Nephron (organoid): ENCODE results near the gene PIGZ.

Source experiments
- H3K27ac Mint-ChIP-seq, 3 experiments: 2 replicates each; pipeline ENCODE4 v1.8.0; 2020; ENCODE audit warnings: mixed read lengths in 3 of 3, mild to moderate bottlenecking in 2 of 3, moderate library complexity in 1 of 3
- H3K27me3 Mint-ChIP-seq: 2 replicates; pipeline ENCODE4 v1.8.0; 2021; ENCODE audit warnings: low read depth, mild to moderate bottlenecking, moderate library complexity, mixed read lengths
- H3K36me3 Mint-ChIP-seq: 2 replicates; pipeline ENCODE4 v1.8.0; 2020; ENCODE audit warnings: low read depth, mixed read lengths
- H3K4me1 Mint-ChIP-seq: 2 replicates; pipeline ENCODE4 v1.8.0; 2020; ENCODE audit warnings: mixed read lengths
- H3K4me3 Mint-ChIP-seq, 3 experiments: 2 replicates each; pipeline ENCODE4 v1.8.0; 2020; ENCODE audit warnings: mild to moderate bottlenecking in 3 of 3, mixed read lengths in 3 of 3, moderate library complexity in 2 of 3
- H3K9me3 Mint-ChIP-seq: 2 replicates; pipeline ENCODE4 v1.8.0; 2020; ENCODE audit warnings: mixed read lengths
- TF ChIP-seq, protein P1 (sequence below), 3 experiments: fragments of 200-600 bp; sonication (generic); IDR thresholded peaks; one replicate each; pipeline ENCODE4 v1.5.0; 2021; ENCODE audit warnings: antibody characterized with exemption in 3 of 3; ENCODE audit not compliant: unreplicated experiment in 3 of 3

The PIGZ gene

GRCh38 chr3:196965112-196965803, 3.4 kb downstream of the PIGZ start:
- TF ChIP-seq, protein P1, sequence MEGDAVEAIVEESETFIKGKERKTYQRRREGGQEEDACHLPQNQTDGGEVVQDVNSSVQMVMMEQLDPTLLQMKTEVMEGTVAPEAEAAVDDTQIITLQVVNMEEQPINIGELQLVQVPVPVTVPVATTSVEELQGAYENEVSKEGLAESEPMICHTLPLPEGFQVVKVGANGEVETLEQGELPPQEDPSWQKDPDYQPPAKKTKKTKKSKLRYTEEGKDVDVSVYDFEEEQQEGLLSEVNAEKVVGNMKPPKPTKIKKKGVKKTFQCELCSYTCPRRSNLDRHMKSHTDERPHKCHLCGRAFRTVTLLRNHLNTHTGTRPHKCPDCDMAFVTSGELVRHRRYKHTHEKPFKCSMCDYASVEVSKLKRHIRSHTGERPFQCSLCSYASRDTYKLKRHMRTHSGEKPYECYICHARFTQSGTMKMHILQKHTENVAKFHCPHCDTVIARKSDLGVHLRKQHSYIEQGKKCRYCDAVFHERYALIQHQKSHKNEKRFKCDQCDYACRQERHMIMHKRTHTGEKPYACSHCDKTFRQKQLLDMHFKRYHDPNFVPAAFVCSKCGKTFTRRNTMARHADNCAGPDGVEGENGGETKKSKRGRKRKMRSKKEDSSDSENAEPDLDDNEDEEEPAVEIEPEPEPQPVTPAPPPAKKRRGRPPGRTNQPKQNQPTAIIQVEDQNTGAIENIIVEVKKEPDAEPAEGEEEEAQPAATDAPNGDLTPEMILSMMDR (IDR thresholded peaks at IDR 0.05; ENCODE audit: unreplicated experiment in 3 of 3) = no peak
- Mint-ChIP-seq H3K36me3 (no peaks in the 10 kb centered on the region), H3K4me3 (peak overlapping the region in 1 of 3 experiments; percentile 22), H3K27ac (no peak overlapping the region), H3K9me3 (no peaks in the 10 kb centered on the region), H3K4me1 (no peaks in the 10 kb centered on the region), H3K27me3 (peaks cover 54% of the 10 kb centered on the region)

DNA sequence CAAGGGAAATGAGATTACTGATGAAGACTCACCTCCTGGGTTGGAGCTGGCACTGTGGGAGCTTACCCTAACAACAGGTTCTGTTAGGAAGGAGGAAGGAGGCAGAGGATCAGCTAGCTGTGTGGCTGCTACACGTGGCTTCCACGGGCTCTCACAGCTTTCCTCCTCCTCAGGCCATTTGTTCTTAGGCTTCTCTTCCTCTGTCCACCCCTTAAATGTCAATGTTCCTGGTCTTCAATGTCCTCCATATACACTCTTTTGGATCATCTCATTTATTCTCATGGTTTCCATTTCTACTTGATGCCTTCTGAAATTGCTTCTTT, 5.0 kb downstream of the PIGZ start:
- Mint-ChIP-seq H3K4me3 (no peak overlapping the region), H3K4me1 (no peaks in the 10 kb centered on the region), H3K27ac (no peak overlapping the region), H3K36me3 (no peaks in the 10 kb centered on the region), H3K27me3 (peaks cover 51% of the 10 kb centered on the region), H3K9me3 (no peaks in the 10 kb centered on the region)
- TF ChIP-seq, protein P1 (IDR thresholded peaks at IDR 0.05; ENCODE audit: unreplicated experiment in 3 of 3) = no peak

DNA sequence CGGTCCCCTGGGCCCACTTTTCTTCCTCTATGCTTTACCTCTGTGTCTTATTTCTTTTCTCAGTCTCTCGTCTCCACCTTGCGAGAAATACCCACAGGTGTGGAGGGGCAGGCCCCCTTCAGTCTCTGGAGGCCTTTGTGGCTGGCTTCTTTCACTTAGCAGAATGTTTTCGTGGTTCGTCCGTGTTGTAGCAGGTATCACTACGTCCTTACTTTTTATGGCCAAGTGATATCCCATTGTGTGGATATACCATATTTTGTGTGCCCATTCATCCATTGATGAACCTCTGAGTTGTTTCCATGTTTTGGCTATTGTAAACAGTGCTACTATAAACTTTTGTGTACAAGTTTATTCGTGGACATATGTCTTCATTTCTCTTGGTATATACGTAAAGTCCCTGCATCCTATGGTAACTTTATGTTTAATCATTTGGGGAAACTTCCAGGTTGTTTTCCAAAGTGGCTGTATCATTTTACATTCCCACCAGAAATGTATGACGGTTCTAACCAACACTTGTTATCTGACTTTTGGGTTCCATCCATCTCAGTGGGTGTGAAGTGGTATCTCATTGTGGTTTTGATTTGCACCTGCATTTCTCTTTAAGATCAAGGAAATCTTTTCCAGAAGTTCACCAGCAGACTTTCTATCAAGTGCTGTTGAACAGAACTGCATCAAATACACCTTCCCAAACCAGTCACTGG, 5.6 kb downstream of the PIGZ start:
- TF ChIP-seq, protein P1 (IDR thresholded peaks at IDR 0.05; ENCODE audit: unreplicated experiment in 3 of 3) = no peak
- Mint-ChIP-seq H3K9me3 (no peaks in the 10 kb centered on the region), H3K36me3 (no peaks in the 10 kb centered on the region), H3K27ac (no peak overlapping the region), H3K4me3 (no peak overlapping the region), H3K4me1 (no peaks in the 10 kb centered on the region), H3K27me3 (peaks cover 49% of the 10 kb centered on the region)

DNA sequence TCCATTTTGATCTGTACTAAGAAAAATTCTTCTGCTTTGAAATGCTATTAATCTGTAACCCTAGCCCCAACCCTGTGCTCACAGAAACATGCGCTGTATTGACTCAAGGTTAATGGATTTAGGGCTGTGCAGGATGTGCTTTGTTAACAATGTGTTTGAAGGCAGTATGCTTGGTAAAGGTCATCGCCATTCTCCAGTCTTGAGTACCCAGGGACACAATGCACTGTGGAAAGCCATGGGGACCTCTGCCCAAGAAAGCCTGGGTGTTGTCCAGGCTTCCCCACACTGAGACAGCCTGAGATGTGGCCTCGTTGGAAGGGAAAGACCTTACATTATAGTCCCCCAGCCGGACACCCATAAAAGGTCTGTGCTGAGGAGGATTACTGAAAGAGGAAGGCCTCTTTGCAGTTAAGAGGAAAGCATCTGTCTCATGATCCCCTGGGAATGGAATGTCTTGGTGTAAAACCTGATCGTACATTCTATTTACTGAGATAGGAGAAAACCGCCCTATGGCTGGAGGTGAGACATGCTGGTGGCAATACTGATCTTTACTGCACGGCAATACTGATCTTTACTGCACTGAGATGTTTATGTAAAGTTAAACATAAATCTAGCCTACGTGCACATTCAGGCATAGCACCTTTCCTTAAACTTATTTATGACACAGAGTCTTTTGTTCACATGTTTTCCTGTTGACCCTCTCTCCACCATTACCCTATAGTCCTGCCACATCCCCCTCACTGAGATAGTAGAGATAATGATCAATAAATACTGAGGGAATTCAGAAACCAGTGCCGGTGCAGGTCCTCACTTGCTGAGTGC, 6.3 kb downstream of the PIGZ start:
- Mint-ChIP-seq H3K36me3 (no peaks in the 10 kb centered on the region), H3K27me3 (peaks cover 41% of the 10 kb centered on the region)

GRCh38 chr3:196954832-196955231, 13.8 kb downstream of the PIGZ start:
- TF ChIP-seq, protein P1 (IDR thresholded peaks at IDR 0.05; ENCODE audit: unreplicated experiment in 3 of 3) = no peak
- H3K4me1 Mint-ChIP-seq = no peaks in the 10 kb centered on the region
- no peaks in the 10 kb centered on the region for H3K9me3 Mint-ChIP-seq
- no peaks in the 10 kb centered on the region for H3K36me3 Mint-ChIP-seq
- H3K4me3 Mint-ChIP-seq = no peak overlapping the region
- H3K27ac Mint-ChIP-seq = no peak overlapping the region
- H3K27me3 Mint-ChIP-seq = peaks cover 16% of the 10 kb centered on the region

More for the DNA sequence above, 6.3 kb downstream of the PIGZ start:
- Mint-ChIP-seq H3K9me3 (no peaks in the 10 kb centered on the region), H3K27ac (peak overlapping the region in 1 of 3 experiments; percentile 42), H3K4me1 (no peaks in the 10 kb centered on the region), H3K4me3 (no peak overlapping the region)
- TF ChIP-seq, protein P1 (IDR thresholded peaks at IDR 0.05; ENCODE audit: unreplicated experiment in 3 of 3) = no peak
